Natural killer cell (primary cell): Measurements from ENCODE around the gene NR1H2. TPM values are rescaled to one million over a fixed set of nuclear protein-coding genes. Genes with fewer than 3 reads are reported as not detected.
A peak's percentile ranks its signal among the peaks of the same experiment; 100 is the strongest.

ENCODE experiments used
- ATAC-seq, 3 donors: fragments of 150-1000 bp in 2 of 3; fragments of 200-7000 bp in 1 of 3; cut with Tn5 transposase; 1 replicate in 1 of 3; 2 replicates in 2 of 3; pipeline ENCODE4 v1.10.0; 2021; ENCODE audit warnings: mild to moderate bottlenecking in 2 of 3, moderate library complexity in 2 of 3
- DNase-seq, 2 donors: peaks; one replicate each; pipeline versions ENCODE4 v3.0.0 to v3.0.0-alpha.2; 2013 to 2021; ENCODE audit warnings: mixed read lengths in 1 of 2
- H3K27ac ChIP-seq: one replicate; pipeline ENCODE4 v1.5.1; 2013; ENCODE audit warnings: mild to moderate bottlenecking, low read length
- H3K27me3 ChIP-seq: one replicate; pipeline ENCODE4 v1.6.1; 2013; ENCODE audit warnings: low read length; ENCODE audit not compliant: control insufficient read depth, insufficient read depth
- H3K36me3 ChIP-seq: one replicate; pipeline ENCODE4 v1.6.1; 2013; ENCODE audit warnings: low read length; ENCODE audit not compliant: control insufficient read depth, insufficient read depth
- H3K4me1 ChIP-seq: one replicate; pipeline ENCODE4 v1.6.1; 2013; ENCODE audit warnings: low read length; ENCODE audit not compliant: control insufficient read depth, insufficient read depth
- H3K4me3 ChIP-seq: one replicate; pipeline ENCODE4 v1.5.1; 2013; ENCODE audit warnings: low read length
- H3K9me3 ChIP-seq: one replicate; pipeline ENCODE4 v1.6.1; 2013; ENCODE audit warnings: low read length; ENCODE audit not compliant: control insufficient read depth, insufficient read depth
- H3K27ac Mint-ChIP-seq, 2 donors: one replicate each; pipeline ENCODE4 v1.8.0; 2022; ENCODE audit warnings: mild to moderate bottlenecking in 2 of 2, mixed read lengths in 2 of 2, moderate library complexity in 1 of 2
- H3K27me3 Mint-ChIP-seq, 2 donors: one replicate each; pipeline ENCODE4 v1.8.0; 2022; ENCODE audit warnings: low read depth in 2 of 2, mixed read lengths in 2 of 2
- H3K36me3 Mint-ChIP-seq: one replicate; pipeline ENCODE4 v1.8.0; 2022; ENCODE audit warnings: mixed read lengths
- H3K4me1 Mint-ChIP-seq, 2 donors: one replicate each; pipeline ENCODE4 v1.8.0; 2022; ENCODE audit warnings: mixed read lengths in 2 of 2
- H3K4me3 Mint-ChIP-seq: one replicate; pipeline ENCODE4 v1.8.0; 2022; ENCODE audit warnings: mild to moderate bottlenecking, moderate library complexity, mixed read lengths
- H3K9me3 Mint-ChIP-seq, 2 donors: one replicate each; pipeline ENCODE4 v1.8.0; 2022; ENCODE audit warnings: mixed read lengths in 2 of 2
- WGBS: methylation state at CpG from one replicate; pipeline ENCODE4 v1.1.7; 2013; ENCODE audit warnings: missing lambda C conversion rate; ENCODE audit not compliant: insufficient coverage; 5-methylcytosine and 5-hydroxymethylcytosine counted together
- intact Hi-C: fragments of 100-400 bp; cut with micrococcal nuclease; formaldehyde crosslinking; loops from one replicate; pipeline ENCODE4 v1.14.2; 2022
- total RNA-seq, 4 donors: library from RNA; stranded (reverse); fragments of 120-200 nt in 1 of 4; gene quantifications; one replicate each; pipeline versions ENCODE4 v1.2.3 to v1.2.4, GENCODE V29; 2013 to 2022
- TF ChIP-seq, protein P1 (sequence below): fragments of 200-600 bp; IDR thresholded peaks from one replicate; pipeline ENCODE4 v1.8.0; 2022; ENCODE audit warnings: antibody characterized with exemption

Gene NR1H2
- total RNA-seq, 3 donors from 2014 or later (not counting 1 experiment from before 2014, with no cell fraction given) = 185 to 217 (median 211) TPM

DNA sequence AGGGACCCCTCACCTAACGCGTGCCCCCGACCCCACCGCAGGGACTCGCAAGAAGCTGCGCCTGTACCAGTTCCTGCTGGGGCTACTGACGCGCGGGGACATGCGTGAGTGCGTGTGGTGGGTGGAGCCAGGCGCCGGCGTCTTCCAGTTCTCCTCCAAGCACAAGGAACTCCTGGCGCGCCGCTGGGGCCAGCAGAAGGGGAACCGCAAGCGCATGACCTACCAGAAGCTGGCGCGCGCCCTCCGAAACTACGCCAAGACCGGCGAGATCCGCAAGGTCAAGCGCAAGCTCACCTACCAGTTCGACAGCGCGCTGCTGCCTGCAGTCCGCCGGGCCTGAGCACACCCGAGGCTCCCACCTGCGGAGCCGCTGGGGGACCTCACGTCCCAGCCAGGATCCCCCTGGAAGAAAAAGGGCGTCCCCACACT is 51.8 kb downstream of the NR1H2 start:
- peak in 1 of 2 donors; percentile 59 for DNase-seq
- Mint-ChIP-seq H3K36me3 (no peaks in the 10 kb centered on the region), H3K27ac (no peak overlapping the region), H3K4me3 (no peak overlapping the region), H3K9me3 (no peaks in the 10 kb centered on the region), H3K27me3 (peaks cover 0 to 13% of the 10 kb centered on the region in 2 donors), H3K4me1 (peaks cover 9 to 22% of the 10 kb centered on the region in 2 donors)
- Histone ChIP-seq H3K9me3 (no peaks in the 10 kb centered on the region), H3K27ac (peak overlapping the region; percentile 71), H3K27me3 (peaks cover 10% of the 10 kb centered on the region), H3K4me1 (peaks cover 36% of the 10 kb centered on the region), H3K4me3 (no peak overlapping the region), H3K36me3 (no peaks in the 10 kb centered on the region)
- intact Hi-C loops = no loop called here
- 16% methylated on average over 38 of the region's 38 CpGs for WGBS
- TF ChIP-seq, protein P1, sequence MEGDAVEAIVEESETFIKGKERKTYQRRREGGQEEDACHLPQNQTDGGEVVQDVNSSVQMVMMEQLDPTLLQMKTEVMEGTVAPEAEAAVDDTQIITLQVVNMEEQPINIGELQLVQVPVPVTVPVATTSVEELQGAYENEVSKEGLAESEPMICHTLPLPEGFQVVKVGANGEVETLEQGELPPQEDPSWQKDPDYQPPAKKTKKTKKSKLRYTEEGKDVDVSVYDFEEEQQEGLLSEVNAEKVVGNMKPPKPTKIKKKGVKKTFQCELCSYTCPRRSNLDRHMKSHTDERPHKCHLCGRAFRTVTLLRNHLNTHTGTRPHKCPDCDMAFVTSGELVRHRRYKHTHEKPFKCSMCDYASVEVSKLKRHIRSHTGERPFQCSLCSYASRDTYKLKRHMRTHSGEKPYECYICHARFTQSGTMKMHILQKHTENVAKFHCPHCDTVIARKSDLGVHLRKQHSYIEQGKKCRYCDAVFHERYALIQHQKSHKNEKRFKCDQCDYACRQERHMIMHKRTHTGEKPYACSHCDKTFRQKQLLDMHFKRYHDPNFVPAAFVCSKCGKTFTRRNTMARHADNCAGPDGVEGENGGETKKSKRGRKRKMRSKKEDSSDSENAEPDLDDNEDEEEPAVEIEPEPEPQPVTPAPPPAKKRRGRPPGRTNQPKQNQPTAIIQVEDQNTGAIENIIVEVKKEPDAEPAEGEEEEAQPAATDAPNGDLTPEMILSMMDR = no peak
- ATAC-seq = peak in 1 of 3 donors; percentile 22

DNA sequence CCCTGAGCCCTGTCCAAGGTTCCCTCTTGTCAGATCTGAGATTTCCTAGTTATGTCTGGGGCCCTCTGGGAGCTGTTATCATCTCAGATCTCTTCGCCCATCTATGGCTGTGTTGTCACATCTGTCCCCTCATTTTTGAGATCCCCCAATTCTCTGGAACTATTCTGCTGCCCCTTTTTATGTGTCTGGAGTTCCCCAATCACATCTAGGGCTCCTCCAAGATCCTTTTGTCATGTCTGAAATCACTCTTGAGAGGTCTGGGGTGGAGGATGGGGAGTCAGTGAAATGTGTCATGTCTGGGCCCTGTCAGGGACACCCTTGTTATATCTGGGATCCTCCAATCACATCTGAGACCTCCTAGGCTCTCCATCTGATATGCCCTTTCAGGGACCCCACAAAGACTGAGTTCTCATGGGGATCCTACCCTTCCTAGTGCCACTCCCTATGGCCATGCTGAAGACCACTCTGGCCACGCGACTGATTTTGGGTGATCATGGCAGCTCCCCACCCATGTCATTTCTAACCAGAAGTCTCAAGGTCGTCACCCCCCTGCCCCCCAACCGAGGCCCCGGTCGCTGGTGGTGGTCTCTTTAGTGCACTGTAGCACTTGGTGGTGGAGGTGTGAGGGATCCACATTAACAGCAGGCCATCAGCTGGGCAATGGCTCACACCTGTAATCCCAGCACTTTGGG is 52.7 kb downstream of the NR1H2 start:
- Mint-ChIP-seq H3K36me3 (no peaks in the 10 kb centered on the region), H3K4me3 (no peak overlapping the region), H3K9me3 (no peaks in the 10 kb centered on the region), H3K4me1 (peaks cover 9 to 22% of the 10 kb centered on the region in 2 donors), H3K27me3 (peaks cover 1 to 16% of the 10 kb centered on the region in 2 donors), H3K27ac (no peak overlapping the region)
- no peak for ATAC-seq
- Histone ChIP-seq H3K36me3 (no peaks in the 10 kb centered on the region), H3K4me1 (peaks cover 36% of the 10 kb centered on the region), H3K9me3 (no peaks in the 10 kb centered on the region), H3K27me3 (peaks cover 11% of the 10 kb centered on the region), H3K4me3 (no peak overlapping the region), H3K27ac (peak overlapping the region; percentile 71)
- intact Hi-C loops = no loop called here
- TF ChIP-seq, protein P1 = no peak
- no peak for DNase-seq
- 92% methylated on average over 6 of the region's 7 CpGs for WGBS

DNA sequence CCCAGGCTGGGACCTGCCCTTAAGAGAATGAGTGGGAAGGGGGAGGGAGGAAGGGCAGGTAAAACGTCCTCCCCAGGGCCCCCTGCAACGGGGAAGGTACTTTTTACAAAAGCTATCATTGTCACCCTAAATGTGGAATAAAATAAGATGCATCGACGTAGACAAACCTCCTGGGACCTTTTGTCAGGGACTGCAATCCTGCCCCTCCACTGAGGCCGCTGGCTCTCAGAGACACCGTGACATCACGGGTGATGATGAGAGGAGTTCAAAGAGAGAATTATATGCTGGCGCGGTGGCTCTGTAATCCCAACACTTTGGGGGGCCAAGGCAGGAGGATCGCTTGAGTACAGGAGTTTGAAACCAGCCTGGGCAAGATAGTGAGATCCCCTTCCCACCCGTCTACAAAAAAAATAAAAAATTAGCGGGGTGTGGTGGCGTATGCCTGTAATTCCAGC is 54.7 kb downstream of the NR1H2 start:
- DNase-seq = no peak
- ATAC-seq = no peak
- H3K4me3 Mint-ChIP-seq = peak overlapping the region; percentile 94
- WGBS = 53% methylated on average over 13 of the region's 13 CpGs
- peak overlapping the region; percentile 77 to 92 for H3K27ac Mint-ChIP-seq
- Histone ChIP-seq H3K36me3 (no peaks in the 10 kb centered on the region), H3K27me3 (peaks cover 11% of the 10 kb centered on the region), H3K27ac (peak overlapping the region; percentile 74), H3K4me1 (peaks cover 45% of the 10 kb centered on the region), H3K4me3 (peak overlapping the region; percentile 49), H3K9me3 (no peaks in the 10 kb centered on the region)
- no peaks in the 10 kb centered on the region for H3K9me3 Mint-ChIP-seq
- H3K27me3 Mint-ChIP-seq = peaks cover 6 to 16% of the 10 kb centered on the region in 2 donors
- TF ChIP-seq, protein P1 = no peak
- intact Hi-C loops = no loop called here
- H3K4me1 Mint-ChIP-seq = peaks cover 9 to 22% of the 10 kb centered on the region in 2 donors
- H3K36me3 Mint-ChIP-seq = no peaks in the 10 kb centered on the region
